Amygdala (tissue), 56 donors: ENCODE results near the gene SRRM2.

Experiments used
- DNase-seq, 56 donors: peaks; one replicate each; lab custom pipeline; 2025; lab: John Stamatoyannopoulos, UW

The SRRM2 gene

DNA sequence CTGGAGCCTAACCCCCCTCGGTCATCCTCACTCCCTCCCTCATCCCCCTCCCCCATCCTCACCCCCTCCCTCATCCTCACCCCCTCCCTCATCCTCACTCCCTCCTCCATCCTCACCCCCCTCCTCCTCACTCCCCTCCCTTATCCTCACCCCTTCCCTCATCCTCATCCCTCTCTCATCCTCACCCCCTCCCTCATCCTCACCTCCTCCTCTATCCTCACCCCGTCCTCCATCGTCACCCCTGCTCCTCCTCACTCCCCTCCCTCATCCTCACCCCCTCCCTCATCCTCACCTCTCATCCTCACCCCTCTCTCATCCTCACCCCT, 34.4 kb downstream of the SRRM2 start:
- no peak for DNase-seq

DNA sequence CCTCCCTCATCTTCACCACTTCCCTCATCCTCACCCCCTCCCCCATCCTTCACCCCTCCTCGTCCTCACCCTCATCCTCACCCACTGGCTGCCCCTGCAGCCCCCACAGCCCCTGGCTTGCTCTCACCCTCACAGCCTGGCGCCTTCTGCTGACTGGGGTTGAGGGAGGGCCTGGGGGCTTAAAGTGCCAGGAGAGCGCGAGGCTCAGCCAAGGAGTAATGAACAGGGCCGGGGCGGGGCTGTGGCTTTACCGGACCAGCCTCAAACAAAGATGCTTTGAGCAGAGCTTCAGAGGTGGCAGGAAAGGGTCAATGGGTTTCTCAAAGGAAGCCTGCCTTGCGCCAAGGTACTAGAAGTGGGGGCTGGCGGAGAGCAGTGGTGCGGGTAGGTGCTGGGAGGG, 35.0 kb downstream of the SRRM2 start, which contains the start of gene PRSS33:
Gene PRSS33, minus strand, starts transcription at position 155 of the 400 bp plus-strand sequence. CDS start 1,013 bp downstream, outside the sequence.
- DNase-seq: no peak

DNA sequence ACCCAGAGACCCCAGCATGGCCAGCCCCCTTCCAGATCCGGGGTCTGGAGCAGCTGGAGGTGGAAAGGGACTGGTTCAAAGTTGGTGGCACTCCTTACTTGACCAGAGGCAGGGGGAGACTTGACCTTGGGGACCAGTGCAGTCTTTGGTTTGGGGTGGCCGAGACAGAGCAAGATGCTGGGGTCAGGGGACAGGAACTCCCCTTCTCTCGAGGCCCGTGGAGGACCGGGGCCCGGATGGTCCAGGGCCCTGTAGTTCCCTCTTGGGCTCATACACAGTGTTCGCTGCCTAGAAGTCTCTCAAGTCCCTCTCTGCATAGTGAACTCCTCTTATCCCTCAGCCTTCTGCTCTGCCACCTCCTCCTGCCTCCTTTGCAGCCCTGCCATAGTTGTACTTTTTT, 35.5 kb downstream of the SRRM2 start:
- no peak for DNase-seq

DNA sequence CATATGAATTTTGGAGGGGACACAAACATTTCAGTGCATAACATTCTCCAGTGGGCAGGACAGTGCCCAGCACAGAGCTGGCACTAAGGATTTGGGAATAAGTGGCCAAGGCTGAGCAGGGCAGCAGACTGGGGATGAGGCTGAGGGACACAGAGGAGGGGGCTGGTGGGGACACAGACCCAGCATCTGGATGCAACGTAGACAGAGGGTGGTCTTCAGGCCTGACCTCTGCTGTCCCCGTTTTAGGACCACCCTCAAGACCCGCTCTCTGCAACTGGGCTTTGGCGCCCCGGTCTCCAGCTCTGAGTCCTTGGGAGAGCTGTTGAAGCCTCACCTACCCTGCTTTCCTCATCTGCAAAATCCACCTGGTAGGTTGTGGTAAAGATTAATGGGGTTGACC, 38.2 kb downstream of the SRRM2 start:
- no peak for DNase-seq

DNA sequence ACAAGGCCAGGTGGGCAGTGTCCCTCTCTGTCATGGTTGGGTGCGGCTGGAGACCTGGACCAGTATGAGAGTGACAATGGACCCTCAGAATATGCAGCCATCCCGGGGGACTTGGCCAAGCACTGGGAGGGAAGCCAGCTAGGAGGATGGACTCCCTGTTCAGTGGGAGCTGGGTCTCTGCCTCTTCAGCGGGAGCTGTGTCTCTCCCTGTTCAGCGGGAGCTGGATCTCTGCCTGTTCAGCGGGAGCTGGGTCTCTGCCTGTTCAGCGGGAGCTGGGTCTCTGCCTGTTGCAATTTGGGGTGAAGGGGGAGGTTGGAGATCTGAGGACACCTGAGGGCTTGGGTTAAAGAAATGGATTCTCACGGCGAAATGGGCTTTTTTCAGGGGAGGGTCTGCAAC, 38.7 kb downstream of the SRRM2 start:
- DNase-seq: no peak

DNA sequence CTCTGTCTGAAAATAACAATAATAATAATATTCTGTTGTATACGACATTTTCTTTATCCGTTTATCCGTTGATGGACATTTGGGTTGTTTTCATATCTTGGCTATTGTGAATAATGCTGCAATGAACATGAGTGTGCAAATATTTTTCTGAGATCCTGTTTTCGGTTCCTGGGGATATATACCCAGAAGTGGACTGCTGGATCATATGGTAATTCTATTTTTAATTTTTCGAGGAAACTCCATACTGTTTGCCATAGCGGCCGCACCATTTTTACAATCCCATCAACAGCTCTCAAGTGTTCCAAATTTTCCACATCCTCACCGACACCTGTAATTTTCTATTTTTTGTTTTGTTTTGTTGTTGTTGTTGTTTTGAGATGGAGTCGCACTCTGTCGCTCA, 40.5 kb downstream of the SRRM2 start:
- DNase-seq: no peak

DNA sequence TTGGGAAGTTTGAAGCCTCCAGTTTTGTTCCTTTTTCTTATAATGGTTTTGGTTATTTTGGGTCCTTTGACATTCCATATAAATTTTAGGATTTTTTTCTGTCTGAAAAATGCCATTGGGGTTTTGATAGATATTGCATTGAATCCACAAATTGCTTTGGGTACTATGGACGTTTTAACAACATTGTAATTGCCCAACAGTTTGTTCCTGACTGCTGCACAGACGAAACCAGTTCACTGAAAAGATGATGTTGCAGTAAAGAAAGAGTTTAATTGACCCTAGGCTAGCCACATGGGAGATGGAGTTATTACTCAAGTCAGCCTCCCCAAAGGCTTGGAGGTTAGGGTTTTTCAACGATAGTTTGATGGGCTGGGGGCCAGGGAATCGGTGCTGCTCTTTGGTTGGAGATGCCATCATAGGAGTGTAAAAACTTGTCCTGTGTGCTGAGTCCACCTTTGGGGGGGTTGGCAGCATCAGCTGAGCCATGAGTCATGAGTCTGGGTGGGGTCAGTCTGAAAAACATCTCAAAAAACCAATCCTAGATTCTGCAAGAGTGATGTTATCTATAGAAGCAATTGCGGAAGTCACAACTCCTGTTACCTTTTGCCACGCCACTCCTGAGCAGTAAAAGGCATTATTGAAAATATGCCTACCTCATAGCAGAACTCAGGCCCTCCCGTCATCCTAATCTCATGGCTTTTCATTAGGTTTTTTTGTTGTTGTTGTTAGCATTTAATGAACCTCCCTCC, 43.1 kb downstream of the SRRM2 start:
- no peak for DNase-seq

DNA sequence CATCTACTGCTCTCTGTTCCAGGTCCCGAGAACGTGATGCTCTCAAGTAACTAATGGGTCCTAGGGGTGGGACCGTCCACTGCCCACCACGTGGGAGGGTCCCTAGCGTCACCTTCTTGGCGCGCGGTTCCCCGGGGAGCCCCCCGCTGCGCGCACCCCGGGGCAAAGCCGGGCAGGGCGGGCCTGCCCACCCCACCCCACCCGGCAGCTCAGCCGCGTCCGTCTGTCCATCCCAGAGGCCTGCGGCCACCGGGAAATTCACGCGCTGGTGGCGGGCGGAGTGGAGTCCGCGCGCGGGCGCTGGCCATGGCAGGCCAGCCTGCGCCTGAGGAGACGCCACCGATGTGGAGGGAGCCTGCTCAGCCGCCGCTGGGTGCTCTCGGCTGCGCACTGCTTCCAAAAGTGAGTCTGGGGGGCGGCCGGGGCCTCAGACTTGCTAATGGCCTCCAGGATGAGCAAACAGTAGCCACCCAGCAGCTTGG, 46.3 kb downstream of the SRRM2 start:
- no peak for DNase-seq

DNA sequence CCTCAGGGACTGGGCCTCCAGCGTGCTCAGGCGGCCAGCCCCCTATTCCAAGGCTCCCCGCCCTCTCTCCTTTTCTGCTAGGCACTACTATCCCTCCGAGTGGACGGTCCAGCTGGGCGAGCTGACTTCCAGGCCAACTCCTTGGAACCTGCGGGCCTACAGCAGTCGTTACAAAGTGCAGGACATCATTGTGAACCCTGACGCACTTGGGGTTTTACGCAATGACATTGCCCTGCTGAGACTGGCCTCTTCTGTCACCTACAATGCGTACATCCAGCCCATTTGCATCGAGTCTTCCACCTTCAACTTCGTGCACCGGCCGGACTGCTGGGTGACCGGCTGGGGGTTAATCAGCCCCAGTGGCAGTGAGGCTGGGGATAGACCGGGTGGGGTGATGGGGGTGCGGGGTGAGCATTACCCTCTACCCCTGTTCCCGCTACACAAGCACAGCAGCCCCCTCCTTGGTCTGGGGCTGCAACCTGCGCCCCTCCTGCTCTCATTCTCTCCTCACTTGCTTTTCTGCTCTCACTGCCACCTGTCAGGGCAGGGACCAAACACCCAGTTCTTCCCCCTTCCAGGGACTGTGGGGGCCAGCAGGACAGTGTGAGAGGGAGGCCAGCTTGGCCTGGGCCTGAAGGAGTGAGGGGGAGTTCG, 46.9 kb downstream of the SRRM2 start:
- no peak for DNase-seq

DNA sequence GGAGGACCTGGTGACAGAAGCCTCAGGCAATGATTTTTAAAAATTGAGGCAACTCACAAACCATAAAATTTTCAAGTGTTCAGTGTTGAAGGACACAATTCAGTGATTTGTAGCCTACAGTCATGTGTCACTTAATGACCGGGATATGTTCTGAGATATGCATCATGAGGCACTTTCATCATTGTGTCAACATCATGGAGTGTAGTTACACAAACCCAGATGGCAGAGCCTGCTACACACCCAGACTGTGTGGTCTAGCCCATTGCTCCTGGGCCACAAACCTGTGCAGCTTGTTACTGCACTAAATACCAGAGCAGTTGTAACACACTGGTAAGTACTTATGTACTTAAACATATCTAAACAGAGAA, 47.4 kb downstream of the SRRM2 start:
- DNase-seq: no peak

DNA sequence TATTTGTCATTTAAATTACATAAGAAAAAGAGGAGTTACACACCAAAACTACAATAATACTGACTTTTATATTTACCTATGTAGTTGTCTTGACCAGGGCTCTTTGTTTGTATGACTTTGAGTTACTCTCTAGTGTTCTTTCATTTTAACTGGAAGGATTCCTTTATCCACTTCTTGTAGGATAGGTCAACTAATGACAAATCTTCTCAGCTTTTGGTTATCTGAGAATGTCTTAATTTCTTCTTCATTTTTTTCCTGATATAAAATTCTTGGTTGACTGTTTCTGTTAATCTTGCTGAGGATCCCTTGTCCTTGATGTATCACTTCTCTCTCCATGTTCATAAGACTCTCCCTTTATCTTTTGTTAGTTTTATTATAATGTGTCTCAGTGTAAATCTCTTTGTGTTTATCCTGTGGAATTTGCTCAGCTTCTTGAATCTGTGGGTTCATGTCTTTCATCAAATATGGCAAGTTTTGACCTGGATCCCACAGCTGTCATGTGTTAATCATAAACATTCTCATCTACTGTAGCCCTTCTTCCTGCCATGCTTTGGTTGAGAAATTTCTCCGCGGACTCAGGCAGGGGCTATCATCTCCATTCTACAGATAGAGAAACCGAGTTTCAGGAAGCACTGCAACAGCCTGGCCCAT, 51.2 kb downstream of the SRRM2 start:
- DNase-seq: no peak

DNA sequence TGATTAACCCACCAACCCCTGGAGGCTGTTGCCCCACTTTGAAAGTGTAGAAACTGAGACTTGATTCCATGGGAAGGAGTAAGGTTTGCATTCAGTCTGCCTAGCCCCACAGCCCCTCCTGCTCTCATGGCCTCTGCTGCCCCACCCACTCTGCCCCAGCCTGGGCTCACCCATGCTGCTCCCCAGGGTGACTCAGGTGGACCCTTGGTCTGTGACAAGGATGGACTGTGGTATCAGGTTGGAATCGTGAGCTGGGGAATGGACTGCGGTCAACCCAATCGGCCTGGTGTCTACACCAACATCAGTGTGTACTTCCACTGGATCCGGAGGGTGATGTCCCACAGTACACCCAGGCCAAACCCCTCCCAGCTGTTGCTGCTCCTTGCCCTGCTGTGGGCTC, 52.3 kb downstream of the SRRM2 start:
- DNase-seq: no peak

DNA sequence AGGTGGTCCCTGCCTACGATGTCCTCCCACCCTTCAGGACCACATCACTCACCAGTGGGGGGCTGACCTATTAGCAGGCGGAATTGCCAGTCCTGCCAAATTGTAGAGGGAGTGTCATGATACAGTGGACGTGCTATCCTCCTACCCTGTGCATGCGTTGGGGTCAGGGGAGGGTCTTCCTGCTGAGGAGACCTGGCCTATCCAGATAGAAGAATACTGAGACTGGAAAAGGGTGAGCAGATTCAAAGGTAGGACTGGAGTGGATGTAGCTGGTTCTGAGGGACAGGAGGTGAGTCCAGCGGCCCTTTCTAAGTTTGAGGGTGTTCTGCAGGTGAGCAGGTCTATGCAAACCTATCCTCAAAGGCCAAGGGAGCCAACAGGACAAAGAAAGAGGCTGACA, 53.8 kb downstream of the SRRM2 start:
- no peak for DNase-seq

DNA sequence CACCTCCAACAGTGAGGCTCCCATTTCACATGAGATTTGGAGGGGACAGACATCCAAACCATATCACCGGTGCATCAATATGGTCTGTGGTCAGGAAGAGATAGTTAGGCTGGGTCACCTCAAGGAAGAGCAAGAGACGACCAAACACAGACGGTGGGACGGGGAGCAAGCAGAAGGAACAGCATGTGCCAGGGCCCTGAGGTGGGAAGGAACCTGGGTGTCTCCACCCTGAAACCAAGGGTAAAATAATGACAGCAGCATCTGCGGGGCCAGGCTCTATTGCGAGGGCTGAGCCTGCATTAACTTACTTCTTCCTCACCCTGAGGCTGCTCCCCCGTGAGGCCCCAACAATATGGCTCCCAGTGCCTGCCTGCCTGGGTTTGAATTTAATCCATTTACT, 55.7 kb downstream of the SRRM2 start:
- no peak for DNase-seq

DNA sequence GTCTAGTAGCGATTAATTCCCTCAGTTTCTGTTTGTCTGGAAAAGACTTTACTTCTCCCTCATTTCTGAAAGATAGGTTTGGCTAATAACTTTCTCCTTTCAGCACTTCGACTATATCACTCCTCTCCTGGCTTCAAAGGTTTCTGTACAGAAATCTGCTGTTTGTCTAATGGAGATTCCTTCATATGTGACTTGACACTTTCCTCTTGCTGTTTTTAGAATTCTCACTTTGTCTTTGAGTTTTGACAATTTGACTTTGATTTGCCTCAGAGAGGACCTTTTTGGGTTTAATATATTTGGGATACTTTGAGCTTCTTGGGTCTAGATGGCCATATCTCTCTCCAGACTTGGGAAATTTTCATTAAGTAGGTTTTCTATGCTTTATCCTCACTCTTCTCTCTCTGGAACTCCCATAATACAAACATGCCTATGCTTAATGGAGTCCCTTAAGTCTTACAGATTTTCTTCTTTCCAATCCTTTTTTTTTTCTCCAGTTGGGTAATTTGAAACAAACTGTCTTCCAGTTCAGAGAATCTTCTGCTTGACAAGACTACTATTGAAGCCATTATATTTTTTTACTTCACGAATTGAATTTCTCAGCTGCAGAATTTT, 56.8 kb downstream of the SRRM2 start:
- no peak for DNase-seq

DNA sequence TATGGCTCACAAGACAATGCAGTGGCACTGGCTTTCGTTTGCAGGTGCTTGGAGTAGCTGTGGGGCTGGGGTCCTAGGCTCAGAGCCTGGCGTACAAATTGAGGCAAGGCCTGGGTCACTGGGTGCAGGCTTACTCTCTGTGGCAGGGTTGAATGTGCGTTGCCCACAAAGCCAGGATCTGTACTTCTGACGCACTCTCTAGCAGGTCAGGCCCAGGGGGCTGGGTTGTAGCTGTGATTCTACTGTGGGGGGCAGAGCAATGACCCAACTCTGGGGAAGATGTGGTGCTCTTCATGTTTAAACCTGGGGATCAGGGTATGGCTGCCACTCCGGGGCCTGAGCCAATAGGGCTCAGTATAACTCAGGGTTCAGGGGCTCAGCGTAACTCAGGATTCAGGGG, 58.2 kb downstream of the SRRM2 start:
- no peak for DNase-seq

DNA sequence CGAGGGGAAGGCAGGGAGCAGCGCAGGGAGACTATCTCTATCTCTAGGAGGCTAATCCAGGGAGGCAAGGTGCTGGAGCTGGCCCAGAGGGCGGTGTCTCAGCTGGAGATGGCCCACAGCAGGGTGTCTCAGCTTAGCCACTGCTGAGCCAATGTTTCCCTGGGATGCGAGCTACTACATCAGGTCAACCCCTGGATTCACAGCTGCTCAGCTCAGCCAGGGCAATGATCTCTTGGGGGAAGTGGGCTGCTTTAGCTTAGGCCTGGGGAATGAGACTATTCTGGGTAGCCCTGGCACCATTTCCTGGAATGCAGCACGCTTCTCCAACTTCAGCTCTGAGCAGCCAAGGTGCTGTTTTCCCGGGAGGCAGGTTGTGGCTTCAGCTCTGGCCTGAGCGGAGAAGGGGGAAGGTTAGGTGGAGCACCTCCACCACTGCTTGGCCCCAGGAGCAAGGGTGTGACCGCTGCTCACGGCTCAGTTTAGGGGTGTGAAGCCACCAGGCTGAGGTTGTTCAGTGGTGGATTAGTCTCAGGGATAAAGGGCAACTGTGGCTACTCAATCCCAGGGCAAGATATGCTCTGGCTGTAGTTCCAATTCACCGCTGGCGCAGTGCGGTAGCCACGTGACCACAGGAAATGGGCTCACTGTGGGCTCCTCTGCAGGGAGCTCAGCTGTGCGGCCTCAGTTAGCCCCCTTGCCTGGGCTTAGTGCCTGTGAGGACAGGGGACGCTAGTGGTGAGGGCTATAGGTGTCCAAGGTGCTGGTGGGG, 59.4 kb downstream of the SRRM2 start:
- DNase-seq: no peak

DNA sequence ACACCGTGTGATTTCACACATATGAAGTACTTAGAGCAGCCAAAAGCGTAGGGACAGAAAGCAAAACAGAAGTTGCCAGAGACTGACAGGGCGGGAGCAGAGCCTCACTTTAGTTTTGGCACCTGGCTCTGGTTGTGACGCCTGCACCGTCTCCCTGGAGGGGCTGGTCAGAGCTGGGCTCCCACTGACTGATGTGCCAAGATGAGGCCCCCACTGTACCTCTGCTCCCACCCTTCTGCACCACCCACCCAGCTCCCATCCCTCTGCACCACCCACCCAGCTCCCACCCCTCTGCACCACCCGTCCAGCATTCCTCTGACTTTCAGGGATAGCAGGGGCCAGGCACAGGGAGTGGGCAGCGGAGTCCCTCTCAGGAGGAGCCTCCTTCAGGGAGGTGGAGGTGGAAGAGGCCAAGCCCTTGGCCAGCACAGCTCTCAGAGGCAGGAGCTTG, 61.4 kb downstream of the SRRM2 start:
- DNase-seq: no peak

DNA sequence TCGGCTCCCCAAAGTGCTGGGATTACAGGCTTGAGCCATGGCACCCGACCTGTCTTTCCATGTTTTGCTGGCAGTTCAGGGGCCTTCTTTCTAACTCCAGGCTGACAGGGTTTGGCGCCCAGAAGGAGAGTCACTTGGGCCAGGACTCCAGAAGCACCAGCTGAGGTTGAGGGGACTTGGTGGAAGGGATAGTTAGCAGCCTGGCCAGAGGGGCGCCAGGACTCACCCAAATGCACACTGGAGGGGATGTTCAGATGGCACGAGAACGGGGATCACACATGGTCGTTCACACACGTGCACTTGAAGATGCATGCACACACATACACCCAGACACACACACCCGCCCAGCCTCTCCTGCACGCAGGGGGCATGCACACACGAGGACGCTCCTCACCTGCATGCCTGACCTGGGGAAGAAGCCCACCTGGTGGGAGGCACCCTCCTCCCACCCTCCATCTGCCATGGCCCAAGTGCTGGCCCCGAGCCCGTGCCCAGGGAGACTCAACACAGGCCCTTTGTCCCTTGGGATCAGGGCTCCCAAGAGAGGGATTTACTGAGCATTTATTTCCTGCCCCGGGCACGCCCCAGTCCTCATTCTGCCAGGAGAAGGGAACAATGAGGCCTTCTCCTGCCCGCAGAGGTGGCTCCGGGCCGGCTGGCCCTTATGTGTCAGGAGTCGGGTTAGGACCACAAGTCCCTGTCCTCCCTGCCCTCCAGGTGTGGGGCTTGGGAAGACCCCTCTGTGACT, 62.3 kb downstream of the SRRM2 start:
- DNase-seq: no peak

DNA sequence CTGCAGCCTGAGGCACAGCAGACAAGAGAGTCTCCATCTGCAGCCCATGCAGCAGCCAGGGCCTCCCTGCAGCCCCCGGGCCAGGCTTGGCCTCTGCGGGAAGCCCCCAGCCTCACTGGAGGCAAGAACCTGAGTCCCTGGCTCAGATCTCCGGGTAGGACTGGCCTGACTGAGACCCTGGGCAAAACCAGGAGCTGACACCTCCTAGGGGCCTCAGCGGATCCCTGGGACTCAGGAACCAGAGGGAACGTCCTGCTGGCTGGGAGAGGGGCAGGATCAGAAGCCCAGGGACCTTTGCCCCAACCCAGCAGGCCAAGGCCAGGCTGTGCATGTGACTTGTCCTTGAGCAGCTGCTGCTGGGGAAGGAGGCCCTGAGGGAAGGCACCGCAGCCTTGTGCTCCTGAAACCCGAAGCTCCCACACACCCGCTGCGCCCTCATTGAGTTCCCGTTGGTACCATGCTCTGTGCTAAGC, 62.9 kb downstream of the SRRM2 start:
- no peak for DNase-seq
